HG02642 (cell line): Measurements from ENCODE around the gene SNAP47.

Source experiments
- ATAC-seq: cut with Tn5 transposase; IDR thresholded peaks from one replicate; pipeline ENCODE4 v1.9.1; 2021; ENCODE audit warnings: mild to moderate bottlenecking; ENCODE audit not compliant: unreplicated experiment, poor library complexity

The SNAP47 gene

DNA sequence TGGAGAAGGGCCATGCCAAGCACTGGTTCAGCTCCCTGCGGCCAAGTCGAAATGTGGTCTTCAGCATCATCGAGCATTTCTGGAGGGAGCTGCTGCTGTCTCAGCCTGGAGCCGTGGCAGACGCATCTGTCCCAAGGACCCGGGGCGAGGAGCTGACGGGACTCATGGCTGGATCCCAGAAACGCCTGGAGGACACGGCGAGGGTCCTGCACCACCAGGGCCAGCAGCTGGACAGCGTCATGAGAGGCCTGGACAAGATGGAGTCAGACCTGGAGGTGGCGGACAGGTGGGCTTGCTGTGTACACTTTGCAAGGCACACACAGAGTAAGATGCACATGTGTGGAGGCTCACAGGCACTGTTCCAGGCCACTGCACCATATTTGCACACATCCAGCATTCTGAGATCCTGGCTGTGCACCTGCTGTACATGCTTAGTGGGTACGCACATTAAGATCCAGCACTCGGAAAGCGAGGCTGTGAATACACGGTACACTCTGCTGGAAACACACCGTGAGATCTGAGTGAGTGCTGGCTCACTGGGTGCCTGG, 12.8 kb downstream of the SNAP47 start:
- no peak for ATAC-seq

DNA sequence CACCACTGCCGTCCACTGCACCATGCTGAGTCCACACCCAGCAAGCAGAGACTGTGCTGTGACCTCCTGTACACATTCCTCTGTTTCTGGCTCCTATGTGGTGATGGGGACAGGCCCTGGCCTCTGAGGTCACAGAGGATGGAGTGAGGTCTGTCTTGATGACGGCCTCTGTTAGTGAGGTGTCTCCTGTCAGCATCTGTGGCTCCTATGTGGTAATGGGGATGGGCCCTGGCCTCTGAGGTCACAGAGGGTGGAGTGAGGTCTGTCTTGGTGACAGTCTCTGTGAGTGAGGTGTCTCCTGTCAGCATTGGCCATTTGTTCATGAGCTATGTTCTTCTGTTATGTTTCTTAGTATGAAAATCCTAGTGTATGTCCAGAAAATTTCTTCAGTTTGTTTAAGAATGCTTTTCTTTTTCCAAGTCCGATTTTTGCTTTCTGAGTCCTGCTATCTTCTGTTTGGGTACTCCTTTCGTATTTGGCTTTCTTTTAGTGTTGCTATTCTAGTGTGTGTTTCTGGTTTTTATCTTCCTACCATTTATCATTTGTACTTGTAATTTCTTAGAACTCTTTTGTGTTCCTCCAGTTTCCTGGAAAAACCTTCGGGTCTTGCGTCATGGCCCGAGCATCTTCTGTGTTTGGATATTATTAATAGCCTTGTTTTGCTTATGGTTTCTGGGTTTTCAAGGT, 13.4 kb downstream of the SNAP47 start:
- no peak for ATAC-seq

DNA sequence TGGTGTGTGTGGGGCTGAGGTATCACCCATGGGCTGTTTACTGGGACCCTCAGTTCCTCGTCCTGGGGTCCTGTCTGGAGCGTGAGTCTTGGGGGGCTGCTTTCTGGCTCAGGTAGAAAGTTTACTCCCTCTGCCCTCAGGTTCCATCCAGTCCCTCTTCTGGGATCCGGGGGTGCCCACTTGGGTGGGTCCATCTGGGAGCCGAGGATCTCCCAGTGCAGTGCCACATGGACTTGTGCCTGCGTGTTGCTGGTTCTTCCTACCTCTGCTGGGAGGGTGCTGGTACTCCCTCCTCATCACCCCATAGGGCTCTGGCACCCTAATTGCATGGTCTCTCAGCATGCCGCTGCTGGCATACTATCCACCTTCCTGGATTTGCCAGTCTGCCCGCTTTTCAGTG, 14.0 kb downstream of the SNAP47 start:
- no peak for ATAC-seq

DNA sequence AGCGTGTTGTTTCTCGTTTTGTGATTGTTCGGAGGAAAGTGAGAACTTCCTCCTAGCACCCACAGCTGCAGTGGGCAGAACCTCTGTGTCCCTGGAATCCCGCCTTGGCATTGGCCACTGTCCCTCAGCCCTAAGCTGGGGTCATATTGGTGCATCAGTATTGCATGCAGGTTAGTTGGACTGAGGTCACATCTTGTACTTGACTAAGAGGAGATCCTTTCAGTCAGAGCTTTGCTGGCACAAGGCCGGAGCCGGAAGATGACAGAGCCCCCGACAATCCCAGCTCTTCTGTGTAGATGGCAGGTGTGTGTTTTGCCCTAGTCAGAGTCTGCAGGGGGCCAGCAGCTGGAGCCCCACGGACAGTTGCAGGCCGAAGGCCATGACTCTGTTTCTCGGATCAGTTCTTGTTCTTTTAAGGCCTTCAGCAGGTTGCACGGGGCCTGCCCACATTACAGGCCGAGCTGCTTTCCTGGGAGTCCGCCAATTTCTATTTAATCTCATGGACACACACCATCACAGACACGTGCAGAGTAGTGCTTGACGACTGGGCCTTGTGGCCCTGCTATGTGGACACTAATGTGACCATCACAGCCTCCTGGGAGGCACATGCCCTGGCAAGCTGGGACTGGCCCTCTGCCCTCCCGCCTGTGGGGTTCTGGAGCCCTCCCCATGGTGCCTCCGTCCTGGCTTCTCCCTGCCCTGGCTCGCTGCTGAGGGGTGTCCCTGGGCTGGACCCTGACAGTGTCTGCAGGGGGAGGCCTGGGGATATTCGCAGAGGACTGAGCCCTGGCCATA, 14.9 kb downstream of the SNAP47 start:
- ATAC-seq: no peak

DNA sequence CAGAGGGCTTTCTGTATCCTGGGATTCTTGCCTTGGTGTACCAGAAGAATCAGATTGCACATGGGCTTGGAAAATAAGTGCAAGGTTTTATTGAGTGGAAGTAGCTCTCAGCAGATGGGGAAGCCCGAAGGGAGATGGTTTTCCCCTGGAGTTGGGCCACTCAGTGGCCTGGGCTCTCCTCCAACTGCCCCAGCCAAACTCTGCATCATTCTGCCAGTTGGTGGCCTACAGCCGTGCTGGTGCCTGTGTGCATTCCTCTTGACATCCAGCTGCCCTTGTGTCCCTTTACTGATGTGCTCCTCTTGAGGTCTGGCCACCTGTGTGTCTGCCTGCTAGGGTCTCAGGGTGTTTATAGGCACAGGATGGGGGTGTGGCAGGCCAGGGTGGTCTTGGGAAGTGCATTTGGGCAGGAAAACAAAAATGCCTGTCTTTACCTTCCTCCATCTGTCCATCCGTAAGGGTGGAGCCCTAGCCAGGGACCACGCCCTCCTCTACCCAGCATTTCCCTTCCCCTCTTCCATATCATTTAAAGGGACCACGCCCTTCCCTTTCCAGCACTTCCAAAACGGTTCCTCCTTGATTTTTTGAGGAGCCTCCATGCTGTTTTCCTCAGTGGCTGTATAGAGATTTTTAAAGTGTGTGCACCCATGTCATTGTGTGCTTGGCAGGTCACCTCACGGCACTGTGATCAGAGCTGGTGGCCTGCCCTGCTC, 18.9 kb downstream of the SNAP47 start:
- ATAC-seq: no peak

GRCh38 chr1:227754958-227755357, 19.7 kb downstream of the SNAP47 start:
- no peak for ATAC-seq

DNA sequence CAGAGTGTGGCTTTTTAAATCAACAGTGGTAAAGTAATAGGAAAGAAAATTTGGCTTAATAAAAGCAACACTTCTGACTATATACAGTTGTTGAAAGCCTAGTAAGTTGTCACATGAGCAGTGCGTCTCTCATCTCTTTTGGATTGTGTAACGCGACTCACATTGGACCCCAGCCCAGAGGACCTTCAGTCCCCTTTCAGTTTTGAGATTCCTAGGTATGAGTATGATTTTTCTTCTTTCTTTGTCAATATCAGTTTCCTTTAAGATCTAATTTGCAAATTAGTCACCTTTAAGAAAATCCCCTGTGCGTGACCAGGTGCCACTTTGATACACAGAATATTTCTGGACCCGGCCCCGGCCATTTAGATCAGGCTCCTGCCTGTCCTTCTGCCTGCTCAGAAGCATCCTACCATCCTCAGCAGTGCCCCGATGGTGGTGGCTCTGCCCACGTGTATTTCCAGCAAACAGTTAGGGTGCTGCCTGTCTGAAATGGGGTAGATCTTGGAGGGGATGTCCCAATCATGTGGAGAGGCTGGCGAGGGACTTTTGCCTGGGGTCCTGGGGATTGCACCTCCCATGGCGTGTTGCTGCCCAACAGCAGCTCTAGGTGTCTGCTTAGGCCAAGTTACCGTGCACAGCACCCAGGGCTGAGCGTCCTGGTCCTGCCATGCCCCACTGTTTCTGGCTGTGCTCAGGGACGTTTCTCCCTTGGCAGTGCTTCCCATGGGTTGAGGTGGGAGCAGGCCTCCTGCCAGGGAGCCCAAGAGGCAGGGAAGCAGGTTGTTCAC, 21.1 kb downstream of the SNAP47 start:
- no peak for ATAC-seq

DNA sequence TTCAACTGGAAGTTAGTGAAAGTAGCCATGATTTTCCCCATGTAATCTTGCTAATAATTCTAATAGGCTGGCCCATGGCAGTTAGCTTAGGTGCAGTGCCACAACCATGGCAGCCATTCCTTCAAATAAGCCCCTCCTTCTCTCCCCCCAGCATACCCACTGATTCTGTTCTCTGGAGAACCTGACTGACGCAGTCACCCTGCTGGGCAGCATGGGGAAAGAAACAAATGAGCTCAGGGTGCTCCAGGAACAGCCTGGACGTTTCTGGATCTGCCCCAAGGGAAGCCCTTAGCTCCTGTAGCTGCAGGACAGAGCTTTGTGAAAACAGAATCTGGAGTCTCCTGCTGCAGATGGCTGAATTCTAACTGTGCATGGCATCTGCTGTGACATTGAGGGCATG, 22.5 kb downstream of the SNAP47 start:
- no peak for ATAC-seq

GRCh38 chr1:227758366-227758765, 23.1 kb downstream of the SNAP47 start:
- no peak for ATAC-seq

- ATAC-seq: no peak
Observed at GRCh38 chr1:227759341-227760300, 24.4 kb downstream of the SNAP47 start.

DNA sequence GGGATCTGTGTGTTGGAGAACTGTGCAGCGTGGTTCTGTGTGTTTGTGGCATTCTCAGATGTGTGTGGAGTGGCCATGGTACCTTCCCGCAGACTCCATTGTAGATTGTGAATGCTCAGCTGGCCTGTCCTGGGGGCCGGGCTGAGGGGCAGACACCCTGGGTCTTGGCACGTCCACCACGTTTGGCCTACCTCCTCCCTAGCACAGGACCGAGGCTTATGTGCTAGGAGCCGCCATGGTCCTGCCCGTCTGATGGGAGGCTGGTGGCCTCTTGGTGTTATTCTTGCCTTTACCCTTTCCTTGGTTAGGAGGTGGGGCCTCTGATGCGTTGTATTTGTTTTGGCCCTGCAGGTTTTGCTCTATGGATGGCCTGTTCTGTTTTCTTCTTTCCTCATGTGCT, 25.1 kb downstream of the SNAP47 start:
- no peak for ATAC-seq

GRCh38 chr1:227761621-227762230, 26.5 kb downstream of the SNAP47 start:
- ATAC-seq: no peak

DNA sequence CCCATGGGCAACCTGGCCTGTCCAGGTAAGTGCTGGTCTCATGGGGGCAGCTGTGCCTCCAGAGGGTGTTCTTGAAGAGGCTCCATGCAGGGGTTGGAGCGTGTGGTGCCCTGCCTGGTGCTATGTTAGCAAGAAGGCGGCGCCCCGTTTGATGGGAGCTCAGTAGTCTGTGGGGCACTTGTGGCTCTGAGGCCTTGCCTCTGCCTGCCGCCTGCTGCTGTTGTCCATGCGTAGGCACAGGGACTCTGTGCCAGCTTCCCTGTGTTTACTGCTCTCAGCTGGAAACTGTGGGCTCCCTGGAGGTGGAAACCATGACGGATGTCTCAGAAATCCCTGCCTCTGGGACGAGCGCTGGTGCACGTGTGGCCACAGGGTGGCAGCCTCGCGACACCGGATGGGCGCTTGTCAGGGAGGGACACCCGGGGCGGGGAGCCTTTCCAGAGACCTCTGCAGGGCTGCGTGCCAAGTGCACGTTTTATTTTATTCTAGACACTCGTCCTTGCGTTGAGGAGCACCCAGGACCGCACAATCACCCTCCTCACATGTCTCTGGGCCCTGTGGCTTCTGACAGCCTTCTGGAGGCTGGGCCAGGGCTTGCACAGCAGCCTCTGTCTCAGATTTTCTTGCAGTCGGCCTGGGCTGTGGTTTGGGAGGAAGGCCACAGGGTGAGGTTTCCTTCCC, 27.1 kb downstream of the SNAP47 start:
- peak; percentile 81 for ATAC-seq

DNA sequence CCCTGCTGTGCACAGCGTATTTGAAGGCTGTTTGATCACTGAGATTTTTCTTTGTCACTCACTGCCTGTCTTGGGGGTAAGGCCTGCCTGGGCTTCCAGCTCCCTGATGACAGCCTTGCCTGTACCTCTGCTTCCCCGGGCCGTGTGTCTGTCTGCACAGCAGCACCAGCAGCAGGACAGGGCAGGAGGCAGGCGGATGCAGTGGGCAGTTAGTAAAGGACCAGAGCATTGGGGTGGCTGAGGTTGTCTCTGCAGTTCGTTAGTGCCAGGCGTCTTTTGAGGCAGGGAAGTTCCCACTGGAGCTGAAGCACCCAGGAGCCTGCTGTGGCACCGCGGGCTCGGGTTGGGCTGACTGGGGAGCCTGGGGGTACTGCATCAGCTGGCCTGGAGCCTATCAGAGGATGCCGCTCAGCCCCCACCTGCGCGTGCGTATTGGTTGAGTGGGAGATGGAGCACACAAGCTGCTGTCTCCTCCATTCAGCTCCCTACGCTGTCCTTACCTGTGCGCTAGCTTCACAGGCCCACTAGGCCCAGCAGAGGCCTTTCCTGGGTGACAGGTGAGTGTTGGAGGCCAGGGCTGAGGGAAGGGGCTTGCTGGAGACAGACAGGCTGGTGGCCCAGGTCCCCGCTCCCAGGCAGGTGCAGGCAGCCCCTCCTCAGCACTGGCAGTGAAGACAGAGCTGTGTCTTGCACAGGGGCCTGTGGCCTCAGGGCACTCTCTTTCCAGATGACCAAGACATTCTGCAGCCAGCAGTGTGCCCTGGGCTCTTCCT, 28.2 kb downstream of the SNAP47 start:
- ATAC-seq: no peak

DNA sequence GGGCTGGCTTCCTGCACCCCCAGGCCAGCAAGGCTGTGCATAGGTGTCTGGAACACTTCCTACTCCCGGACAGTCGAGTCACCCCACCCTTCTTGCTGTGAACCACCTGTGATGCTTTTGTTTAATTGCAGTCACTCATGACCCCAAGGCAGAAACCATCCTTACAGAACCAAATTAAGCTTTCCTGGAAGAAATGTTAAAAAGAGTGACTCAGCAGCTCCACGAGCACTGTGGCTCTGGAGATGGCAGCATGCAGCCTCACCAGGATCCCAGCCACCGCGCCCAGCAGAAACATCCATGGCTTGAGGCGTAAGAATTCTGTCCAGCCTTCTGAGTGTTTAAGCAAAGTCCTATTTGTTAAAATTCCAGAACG, 28.8 kb downstream of the SNAP47 start:
- no peak for ATAC-seq

DNA sequence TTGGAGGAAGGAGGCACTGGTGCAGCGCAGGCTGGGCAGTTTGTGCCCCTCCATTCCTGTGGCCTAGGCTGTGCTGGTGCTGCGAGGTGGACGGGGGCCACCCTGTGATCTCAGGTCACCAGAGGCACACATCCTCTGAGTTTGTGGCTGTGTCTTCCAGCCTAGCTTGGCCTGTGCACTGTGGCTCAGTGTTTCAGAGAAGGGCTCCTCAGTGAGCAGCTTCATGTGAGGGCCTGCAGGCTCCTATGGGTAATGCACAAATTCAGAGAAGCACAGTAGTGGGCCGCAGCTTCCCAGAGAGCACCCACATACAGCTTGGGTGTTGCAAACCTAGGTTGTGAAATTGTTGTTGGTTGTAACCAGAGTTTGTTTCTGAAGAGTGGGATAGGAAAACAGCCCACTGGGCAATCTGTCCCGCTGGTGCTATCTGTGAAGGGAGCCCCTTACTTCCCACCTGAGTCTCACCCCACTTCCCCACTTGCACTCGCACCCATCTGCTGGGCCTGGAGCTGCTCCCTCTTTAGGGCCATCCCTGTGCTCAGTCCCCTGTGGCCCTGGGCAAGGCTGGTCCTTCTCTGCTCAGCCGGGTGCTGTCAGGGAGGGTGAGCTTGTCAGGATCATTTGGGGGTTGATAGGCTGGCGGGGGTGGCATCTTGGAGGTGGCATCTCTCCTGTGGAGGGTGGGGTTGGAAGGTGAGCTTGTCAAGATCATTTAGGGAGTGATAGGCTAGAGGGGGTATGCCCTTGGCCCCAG, 30.2 kb downstream of the SNAP47 start:
- ATAC-seq: no peak
